Stimulated activated CD8-positive, alpha-beta memory T cell treated with anti-CD3 and anti-CD28 coated beads, Interleukin-12 subunit alpha, Interleukin-12 subunit beta, amount 100 ng/mL, for 4 hours (primary cell): ENCODE data around the gene TXNDC15.
"Not testable (repeated sequence)": the region's sequence is repeated elsewhere in the genome, so short reads cannot be mapped to it uniquely, and the experiment has no call there.

Experiments used
- DNase-seq: peaks from one replicate; pipeline ENCODE4 v3.0.0-alpha.2; 2020; ENCODE audit warnings: low read depth

TXNDC15 gene

DNA sequence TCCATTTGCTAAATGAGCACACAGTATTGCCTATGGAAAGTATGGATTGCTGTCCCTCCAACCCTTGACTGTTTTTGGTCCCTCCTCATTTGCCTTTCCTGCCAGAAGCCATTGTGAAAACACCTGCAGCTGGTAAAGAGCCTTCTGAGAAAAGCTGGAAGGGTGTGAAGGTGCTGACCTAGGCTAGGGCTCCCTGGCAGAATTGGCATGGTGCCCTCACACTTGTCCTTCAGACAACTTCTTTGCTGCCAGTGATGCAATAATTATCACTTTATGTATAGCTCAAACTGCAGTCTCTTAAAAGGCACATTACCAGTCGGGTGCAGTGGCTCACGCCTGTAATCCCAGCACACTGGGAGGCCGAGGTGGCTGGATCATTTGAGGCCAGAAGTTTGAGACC is 4.2 kb downstream of the TXNDC15 start:
- DNase-seq, result no peak

GRCh38 chr5:134879456-134879855 is 5.3 kb downstream of the TXNDC15 start:
- DNase-seq, result no peak

DNA sequence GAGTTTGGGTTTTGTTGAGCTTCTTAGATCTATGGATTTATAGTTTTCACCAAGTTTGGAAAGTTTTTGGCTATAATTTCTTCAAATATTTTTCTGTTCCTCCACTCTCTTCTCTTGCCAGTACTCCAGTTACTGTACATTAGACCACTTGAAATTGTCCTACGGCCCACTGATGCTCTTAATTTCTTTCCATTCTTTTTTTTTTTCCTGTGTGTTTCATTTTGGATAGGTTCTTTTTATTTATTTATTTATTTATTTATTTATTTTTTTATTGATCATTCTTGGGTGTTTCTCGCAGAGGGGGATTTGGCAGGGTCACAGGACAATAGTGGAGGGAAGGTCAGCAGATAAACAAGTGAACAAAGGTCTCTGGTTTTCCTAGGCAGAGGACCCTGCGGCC is 6.8 kb downstream of the TXNDC15 start:
- not testable (repeated sequence) for DNase-seq

- not testable (repeated sequence) for DNase-seq
Observed at GRCh38 chr5:134881711-134882110, 7.5 kb downstream of the TXNDC15 start.

- no peak for DNase-seq
Observed at GRCh38 chr5:134887593-134888159, 13.5 kb downstream of the TXNDC15 start.

- no peak for DNase-seq
Observed at GRCh38 chr5:134889335-134889734, 15.2 kb downstream of the TXNDC15 start.

- DNase-seq, result no peak
Observed at GRCh38 chr5:134891473-134891872, 17.3 kb downstream of the TXNDC15 start.

DNA sequence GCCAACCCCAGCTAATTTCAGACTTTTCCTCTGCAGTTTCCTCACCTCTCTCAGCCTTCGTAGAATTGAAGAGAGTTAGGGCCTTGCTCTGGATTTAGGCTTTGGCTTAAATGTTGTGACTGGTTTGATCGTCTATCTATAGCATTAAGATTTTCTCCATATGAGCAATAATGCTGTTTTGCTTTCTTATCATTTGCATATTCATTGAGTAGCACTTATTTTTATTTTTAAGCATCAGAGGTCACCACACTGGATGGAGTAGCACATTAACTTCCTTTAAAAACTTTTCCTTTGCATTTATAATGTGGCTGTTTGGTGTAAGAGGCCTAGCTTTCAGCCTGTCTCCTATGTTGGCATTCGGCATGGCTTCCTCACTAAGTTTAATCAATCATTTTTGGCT is 18.1 kb downstream of the TXNDC15 start:
- DNase-seq, result no peak

DNA sequence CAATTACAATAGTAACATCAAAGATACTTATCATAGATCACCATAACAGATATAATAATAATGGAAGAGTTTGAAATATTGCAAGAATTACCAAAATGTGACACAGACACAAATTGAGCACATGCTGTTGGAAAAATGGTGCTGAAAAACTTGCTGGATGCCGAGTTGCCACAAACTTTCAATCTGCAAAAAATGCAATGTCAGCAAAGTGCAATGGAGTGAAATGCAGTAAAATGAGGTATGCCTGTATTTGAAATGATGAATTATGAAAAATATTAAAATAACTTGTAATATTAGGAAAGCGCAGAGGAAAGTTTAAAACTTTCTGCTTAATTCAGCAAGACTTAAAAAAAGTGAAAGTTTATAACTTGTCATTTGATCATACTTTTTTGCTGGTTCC is 18.8 kb downstream of the TXNDC15 start:
- DNase-seq, result no peak

GRCh38 chr5:134893748-134894505 is 19.8 kb downstream of the TXNDC15 start:
- DNase-seq, result no peak

DNA sequence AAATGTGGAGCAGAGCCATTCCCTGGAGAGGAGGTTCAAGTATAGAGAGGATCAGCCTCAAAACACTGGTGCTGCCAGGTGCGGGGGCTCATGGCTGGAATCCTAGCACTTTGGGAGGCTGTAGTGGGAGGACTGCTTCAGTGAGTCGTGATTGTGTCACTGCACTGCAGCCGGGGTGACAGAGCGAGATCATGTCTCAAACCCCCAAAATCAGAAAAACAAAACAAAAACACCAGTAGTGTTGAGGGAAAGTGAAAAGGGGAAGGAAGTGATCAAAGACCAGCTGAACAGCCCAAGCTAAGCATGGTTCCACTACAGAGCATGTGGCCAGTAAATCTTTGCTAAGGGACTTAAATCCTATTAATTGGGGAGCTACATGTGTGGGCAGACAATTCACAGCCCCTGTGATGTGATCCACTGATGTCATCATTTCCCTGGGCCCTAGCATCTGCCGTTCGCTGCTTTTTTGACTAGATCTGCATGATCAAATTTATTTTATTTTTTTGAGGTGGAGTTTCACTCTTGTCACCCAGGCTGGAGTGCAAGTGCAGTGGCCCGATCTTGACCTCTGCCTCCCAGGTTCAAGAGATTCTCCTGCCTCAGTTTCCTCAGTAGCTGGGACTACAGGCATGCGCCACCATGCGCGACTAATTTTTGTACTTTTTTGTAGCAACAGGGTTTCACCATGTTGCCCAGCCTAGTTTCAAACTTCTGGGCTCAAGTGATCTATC is 28.1 kb downstream of the TXNDC15 start:
- no peak for DNase-seq

GRCh38 chr5:134904610-134905245 is 30.6 kb downstream of the TXNDC15 start, which contains the start of gene PCBD2:
TSS of gene PCBD2 (plus strand) at chr5:134905131. CDS start at chr5:134905140, 9 bp downstream.
- peak; percentile 87 for DNase-seq

DNA sequence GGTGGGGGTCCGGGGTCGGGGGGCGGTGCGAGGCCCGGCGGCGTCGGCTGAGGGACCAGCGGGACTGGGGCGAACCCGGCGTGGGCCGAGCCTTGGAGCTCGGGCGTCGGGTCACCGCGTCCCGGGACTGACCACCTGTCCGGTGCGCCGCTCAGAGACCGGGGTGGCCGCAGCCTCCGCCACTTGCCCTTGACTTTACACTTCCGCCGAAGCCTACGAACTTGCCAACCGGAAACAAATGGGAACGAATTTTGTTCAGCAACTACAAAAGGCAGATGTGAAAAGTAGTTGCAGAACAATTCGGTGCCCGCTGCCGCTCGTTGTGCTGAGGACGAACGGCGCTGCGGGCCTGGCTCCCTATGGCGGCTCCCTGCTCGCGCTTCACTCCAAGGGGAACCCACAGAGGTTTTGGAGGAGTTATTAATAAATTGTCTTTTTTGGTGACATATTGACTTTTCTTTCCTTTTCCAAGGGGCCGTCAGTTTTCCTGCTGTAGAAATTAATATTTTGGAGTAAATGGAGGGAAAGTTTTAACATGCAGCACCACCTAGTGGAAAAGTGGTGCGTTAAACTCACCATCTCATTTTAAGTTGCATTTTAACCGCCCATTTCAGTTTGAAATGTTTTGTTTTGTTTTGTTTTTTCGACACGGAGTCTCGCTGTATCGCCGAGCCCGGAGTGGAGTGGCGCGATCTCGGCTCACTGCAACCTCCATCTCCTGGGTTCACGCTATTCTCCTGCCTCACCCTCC is 31.2 kb downstream of the TXNDC15 start:
- DNase-seq, result peak; percentile 39

- no peak for DNase-seq
Observed at GRCh38 chr5:134906811-134907210, 32.6 kb downstream of the TXNDC15 start.

DNA sequence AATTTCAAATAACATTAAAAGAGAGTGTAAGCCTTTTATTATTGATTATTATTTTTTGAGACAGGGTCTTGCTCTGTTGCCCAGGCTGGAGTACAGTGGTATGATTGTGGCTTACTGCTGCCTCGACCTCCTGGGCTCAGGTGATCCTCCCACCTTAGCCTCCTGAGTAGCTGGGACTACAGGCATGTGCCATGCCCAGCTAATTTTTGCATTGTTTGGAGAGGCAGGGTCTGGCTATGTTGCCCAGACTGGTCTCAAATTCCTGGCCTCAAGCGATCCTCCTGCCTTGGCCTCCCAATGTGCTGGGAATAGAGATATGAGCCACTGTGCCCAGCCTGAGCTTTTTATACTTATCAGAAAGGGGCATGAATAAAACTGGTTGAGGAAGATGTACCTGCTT is 36.6 kb downstream of the TXNDC15 start:
- not testable (repeated sequence) for DNase-seq

- no peak for DNase-seq
Observed at GRCh38 chr5:134911285-134912206, 37.4 kb downstream of the TXNDC15 start.

DNA sequence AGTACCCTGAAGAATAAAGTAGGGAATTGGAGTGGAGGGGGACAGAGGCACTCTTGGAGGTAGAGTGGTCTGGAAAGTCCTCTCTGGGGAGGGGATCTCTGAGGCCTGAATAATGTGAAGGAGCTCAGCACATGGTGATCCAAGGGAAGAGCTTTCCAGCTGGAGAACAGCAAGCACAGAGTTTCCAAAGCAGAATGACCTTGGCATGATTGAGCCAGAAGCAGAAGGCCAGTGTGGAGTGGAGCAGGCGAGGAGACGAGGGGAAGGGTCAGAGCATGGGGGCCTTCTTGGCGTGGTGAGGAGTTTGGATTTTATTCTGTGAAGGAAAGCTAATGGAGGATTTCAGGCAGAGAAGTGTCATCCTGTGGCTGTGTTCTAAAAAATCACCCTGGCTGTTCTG is 39.1 kb downstream of the TXNDC15 start:
- DNase-seq, result no peak

- DNase-seq, result no peak
Observed at GRCh38 chr5:134913795-134914194, 39.6 kb downstream of the TXNDC15 start.

- no peak for DNase-seq
Observed at GRCh38 chr5:134917070-134917815, 43.1 kb downstream of the TXNDC15 start.

- DNase-seq, result no peak
Observed at GRCh38 chr5:134918861-134919260, 44.7 kb downstream of the TXNDC15 start.
